DND-41 (cell line): ENCODE results near the gene TUBB.

ENCODE experiments used
- CTCF ChIP-seq: IDR thresholded peaks from 2 replicates; pipeline ENCODE4 v1.5.1; 2012; ENCODE audit warnings: borderline replicate concordance, low read length, moderate library complexity, mild to moderate bottlenecking; ENCODE audit not compliant: poor library complexity, severe bottlenecking; ENCODE audit errors: extremely low read depth
- EZH2 ChIP-seq: IDR thresholded peaks from 3 replicates; pipeline ENCODE4 v1.6.1; 2012; ENCODE audit warnings: borderline replicate concordance, low read depth, mild to moderate bottlenecking, moderate library complexity, low read length, inconsistent platforms; ENCODE audit not compliant: severe bottlenecking

DNA sequence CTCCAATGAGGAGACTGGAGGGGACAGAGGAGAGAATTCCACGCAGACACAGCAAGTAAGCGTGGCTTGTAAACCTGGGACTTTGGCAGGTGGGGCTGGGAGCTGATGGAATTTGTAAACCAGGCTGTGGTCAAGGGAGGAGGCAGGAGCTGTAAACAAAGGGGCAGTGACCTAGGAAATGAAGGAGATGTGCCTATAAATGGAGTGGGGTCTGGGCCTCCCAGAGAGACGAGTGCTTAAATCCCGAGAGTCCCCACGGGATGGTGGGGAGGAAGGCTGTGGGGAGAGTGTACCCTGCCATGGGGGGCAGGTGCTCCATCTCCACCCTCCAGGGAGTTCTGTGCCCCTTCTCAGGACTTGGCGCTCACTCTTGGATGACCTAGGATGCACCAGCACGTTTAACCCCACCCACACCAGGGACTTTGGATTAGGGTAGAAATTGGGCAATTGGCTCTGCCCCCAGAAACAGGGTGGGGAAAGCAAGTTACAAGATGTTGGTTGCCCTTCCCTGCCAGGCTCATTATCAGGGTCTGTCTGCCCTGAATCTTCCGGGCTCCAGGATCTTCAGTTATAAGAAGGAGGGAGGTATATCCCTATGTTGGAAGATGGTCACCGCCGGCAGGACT lies 43.4 kb upstream of the TUBB start:
- no peak for TF ChIP-seq EZH2
- no peak for TF ChIP-seq CTCF
